ENCODE measurements around the gene SLC19A1.

- TF ChIP-seq CTCF (conservative IDR thresholded peaks at IDR 0.05) (no peak), ZFX (IDR thresholded peaks at IDR 0.05) (no peak)
Measured at GRCh38 chr21:45530423-45531113, 11.7 kb downstream of the SLC19A1 start.

Measured in C4-2B (cell line).